Activated T-cell treated with anti-CD3 and anti-CD28 coated beads, Interleukin-2, amount 50 U/mL, for 72 hours (primary cell): ENCODE results near the gene BLTP3A. TPM values are rescaled to one million over a fixed set of nuclear protein-coding genes. Genes with fewer than 3 reads are reported as not detected.
"Not testable (repeated sequence)": the region's sequence is repeated elsewhere in the genome, so short reads cannot be mapped to it uniquely, and the experiment has no call there.

Source experiments
- ATAC-seq, 2 donors: fragments of 150-1000 bp; cut with Tn5 transposase; replicated peaks in 1 of 2; 2 replicates each; pipeline ENCODE4 v1.10.0; 2021; ENCODE audit warnings: moderate library complexity in 2 of 2, mild to moderate bottlenecking in 1 of 2
- DNase-seq, 2 donors: peaks; one replicate each; pipeline ENCODE4 v3.0.0; 2021 to 2022; ENCODE audit warnings: mixed read lengths in 1 of 2
- H3K27ac Mint-ChIP-seq: one replicate; pipeline ENCODE4 v1.8.0; 2022; ENCODE audit warnings: mild to moderate bottlenecking, moderate library complexity, mixed read lengths
- H3K27me3 Mint-ChIP-seq: one replicate; pipeline ENCODE4 v1.8.0; 2022; ENCODE audit warnings: low read depth, mixed read lengths
- H3K36me3 Mint-ChIP-seq, 2 donors: one replicate each; pipeline ENCODE4 v1.8.0; 2022; ENCODE audit warnings: mixed read lengths in 2 of 2, mild to moderate bottlenecking in 1 of 2; ENCODE audit not compliant: insufficient read depth in 2 of 2
- H3K4me1 Mint-ChIP-seq: one replicate; pipeline ENCODE4 v1.8.0; 2022; ENCODE audit warnings: low read depth, mixed read lengths
- H3K4me3 Mint-ChIP-seq, 2 donors: one replicate each; pipeline ENCODE4 v1.8.0; 2022; ENCODE audit warnings: mild to moderate bottlenecking in 2 of 2, mixed read lengths in 2 of 2, moderate library complexity in 2 of 2
- H3K9me3 Mint-ChIP-seq, 2 donors: one replicate each; pipeline ENCODE4 v1.8.0; 2022; ENCODE audit warnings: mixed read lengths in 2 of 2
- total RNA-seq, 2 donors: library from RNA; stranded (reverse); gene quantifications; one replicate each; pipeline ENCODE4 v1.2.3, GENCODE V29; 2022

Gene BLTP3A
- total RNA-seq, 2 donors from 2014 or later: 22.1 to 25.3 TPM

- Mint-ChIP-seq H3K27me3 (no peaks in the 10 kb centered on the region), H3K4me3 (no peak overlapping the region), H3K9me3 (no peaks in the 10 kb centered on the region), H3K36me3 (peaks cover 9 to 31% of the 10 kb centered on the region in 2 donors), H3K27ac (no peak overlapping the region), H3K4me1 (peaks cover 17% of the 10 kb centered on the region)
- DNase-seq (no peak), ATAC-seq (no peak)
Observed at GRCh38 chr6:34771727-34772126, 20.2 kb upstream of the BLTP3A start.

DNA sequence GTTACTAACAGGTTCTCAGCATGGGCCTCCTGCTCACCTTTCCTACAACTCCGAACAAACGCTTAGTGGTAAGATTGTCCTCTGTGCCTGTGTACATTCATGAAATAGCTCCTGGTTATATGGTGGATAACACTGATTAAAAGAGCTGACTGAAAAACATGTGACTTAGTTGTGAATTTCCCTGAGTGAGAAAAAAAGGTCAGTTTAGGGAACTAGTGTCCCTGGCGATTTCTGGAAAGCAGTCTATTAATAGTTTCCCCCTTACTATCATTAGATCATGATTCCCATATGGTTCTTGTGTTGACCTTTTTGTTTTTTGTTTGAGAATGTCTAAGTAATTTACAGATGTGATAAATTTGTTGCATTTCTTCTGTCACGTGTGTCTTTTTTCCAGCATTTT lies 18.9 kb upstream of the BLTP3A start:
- ATAC-seq: no peak
- DNase-seq: no peak
- H3K4me1 Mint-ChIP-seq: peaks cover 17% of the 10 kb centered on the region
- peaks cover 9 to 31% of the 10 kb centered on the region in 2 donors for H3K36me3 Mint-ChIP-seq
- H3K27me3 Mint-ChIP-seq: no peaks in the 10 kb centered on the region
- no peak overlapping the region for H3K27ac Mint-ChIP-seq
- no peaks in the 10 kb centered on the region for H3K9me3 Mint-ChIP-seq
- no peak overlapping the region for H3K4me3 Mint-ChIP-seq

DNA sequence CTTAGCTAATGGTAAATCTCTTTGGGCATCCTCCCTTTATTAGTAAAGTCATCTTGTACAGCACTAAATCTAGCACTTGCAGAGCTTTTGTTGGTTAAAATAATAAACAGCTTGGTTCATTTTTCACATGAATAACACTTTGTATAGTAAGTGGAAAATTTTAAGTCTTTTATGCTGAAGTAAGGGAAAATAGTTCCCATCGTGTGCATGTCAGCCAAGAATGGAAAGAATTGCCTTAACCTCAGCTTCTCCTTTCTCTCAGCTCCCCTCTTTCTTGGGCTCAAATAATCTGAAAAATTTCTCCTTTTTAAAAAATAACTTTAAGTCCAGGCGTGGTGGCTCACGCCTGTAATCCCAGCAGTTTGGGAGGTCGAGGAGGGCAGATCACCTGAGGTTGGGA lies 18.0 kb upstream of the BLTP3A start:
- Mint-ChIP-seq H3K27me3 (no peaks in the 10 kb centered on the region), H3K4me1 (peaks cover 17% of the 10 kb centered on the region), H3K4me3 (no peak overlapping the region), H3K27ac (no peak overlapping the region), H3K36me3 (peaks cover 7 to 25% of the 10 kb centered on the region in 2 donors), H3K9me3 (no peaks in the 10 kb centered on the region)
- DNase-seq (no peak), ATAC-seq (no peak)

- Mint-ChIP-seq H3K9me3 (no peaks in the 10 kb centered on the region), H3K4me1 (peaks cover 12% of the 10 kb centered on the region), H3K27me3 (no peaks in the 10 kb centered on the region), H3K27ac (no peak overlapping the region), H3K36me3 (peaks cover 5 to 23% of the 10 kb centered on the region in 2 donors), H3K4me3 (no peak overlapping the region)
- DNase-seq (no peak), ATAC-seq (no peak)
Observed at GRCh38 chr6:34774967-34775366, 16.9 kb upstream of the BLTP3A start.

DNA sequence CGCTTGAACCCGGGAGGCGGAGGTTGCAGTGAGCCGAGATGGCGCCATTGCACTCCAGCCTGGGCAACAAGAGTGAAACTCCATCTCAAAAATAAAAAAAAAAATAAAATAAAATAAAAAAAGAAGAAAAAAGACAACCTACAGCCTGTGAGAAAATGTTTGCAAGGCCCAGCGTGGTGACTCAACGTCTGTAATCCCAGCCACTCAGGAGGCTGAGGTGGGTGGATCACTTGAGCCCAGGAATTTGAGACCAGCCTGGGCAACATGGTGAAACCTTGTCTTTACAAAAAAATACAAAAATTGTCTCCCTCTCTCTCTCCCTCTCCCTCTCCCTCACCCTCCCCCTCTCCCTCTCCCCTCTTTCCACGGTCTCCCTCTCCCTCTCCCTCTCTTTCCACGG lies 6.5 kb upstream of the BLTP3A start:
- not testable (repeated sequence) for H3K4me3 Mint-ChIP-seq, ATAC-seq, DNase-seq, H3K9me3 Mint-ChIP-seq, H3K4me1 Mint-ChIP-seq, H3K36me3 Mint-ChIP-seq, H3K27ac Mint-ChIP-seq, H3K27me3 Mint-ChIP-seq

DNA sequence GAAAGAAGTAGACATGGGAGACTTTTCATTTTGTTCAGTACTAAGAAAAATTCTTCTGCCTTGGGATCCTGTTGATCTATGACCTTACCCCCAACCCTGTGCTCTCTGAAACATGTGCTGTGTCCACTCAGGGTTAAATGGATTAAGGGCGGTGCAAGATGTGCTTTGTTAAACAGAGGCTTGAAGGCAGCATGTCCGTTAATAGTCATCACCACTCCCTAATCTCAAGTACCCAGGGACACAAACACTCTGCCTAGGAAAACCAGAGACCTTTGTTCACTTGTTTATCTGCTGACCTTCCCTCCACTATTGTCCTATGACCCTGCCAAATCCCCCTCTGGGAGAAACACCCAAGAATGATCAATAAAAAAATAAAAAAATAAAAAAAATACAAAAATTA lies 4.7 kb upstream of the BLTP3A start:
- H3K27me3 Mint-ChIP-seq, H3K36me3 Mint-ChIP-seq, ATAC-seq, H3K9me3 Mint-ChIP-seq, H3K4me3 Mint-ChIP-seq, H3K27ac Mint-ChIP-seq, DNase-seq: not testable (repeated sequence)
- peaks cover 13% of the 10 kb centered on the region for H3K4me1 Mint-ChIP-seq

DNA sequence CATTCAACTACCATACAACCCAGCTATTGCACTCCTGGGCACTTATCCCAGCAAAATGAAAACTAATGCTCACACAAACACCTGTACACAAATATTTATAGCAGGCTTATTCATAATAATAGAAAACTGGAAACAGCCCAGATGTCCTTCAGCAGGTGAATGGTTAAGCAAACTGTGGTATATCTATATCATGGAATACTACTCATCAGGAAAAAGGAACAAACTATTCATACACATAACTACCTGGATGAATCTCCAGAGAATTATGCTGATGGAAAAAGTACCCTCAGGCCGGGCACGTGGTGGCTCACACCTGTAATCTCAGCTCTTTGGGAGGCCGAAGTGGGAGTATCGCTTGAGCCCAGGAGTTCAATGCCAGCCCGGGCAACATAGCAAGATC lies 3.8 kb upstream of the BLTP3A start:
- DNase-seq (no peak), ATAC-seq (no peak)
- Mint-ChIP-seq H3K9me3 (no peaks in the 10 kb centered on the region), H3K27ac (no peak overlapping the region), H3K36me3 (peaks cover 5 to 6% of the 10 kb centered on the region in 2 donors), H3K27me3 (no peaks in the 10 kb centered on the region), H3K4me3 (no peak overlapping the region), H3K4me1 (peaks cover 21% of the 10 kb centered on the region)

DNA sequence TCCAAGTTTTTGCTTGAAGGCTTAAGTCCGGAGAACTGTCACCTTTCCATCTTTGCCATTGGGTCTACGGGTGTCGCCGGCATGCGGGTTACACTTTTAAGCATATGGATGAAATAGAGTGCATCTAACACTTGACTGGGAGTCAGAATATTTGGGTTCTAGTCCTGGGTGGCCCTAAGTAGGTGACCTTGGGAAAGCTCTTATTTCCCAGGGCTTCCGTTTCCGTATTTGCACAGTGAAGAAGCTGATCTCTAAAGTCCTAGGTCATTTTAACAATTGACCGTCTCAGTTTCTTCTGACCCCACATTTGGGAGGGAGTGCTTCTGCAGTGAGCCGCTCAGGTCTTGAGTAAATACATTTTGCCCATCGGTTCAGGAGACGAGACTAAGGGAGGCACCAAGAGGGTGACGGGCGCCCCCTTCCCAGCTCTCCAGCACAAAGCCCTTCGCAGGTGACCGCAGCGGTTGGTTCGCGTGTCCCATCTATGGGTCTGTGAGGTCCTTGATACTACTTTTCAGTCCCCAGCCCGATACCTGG lies 651 bp upstream of the BLTP3A start:
- H3K4me1 Mint-ChIP-seq: peaks cover 33% of the 10 kb centered on the region
- DNase-seq: peak; percentile 49 to 51
- H3K27ac Mint-ChIP-seq: peak overlapping the region; percentile 78
- H3K27me3 Mint-ChIP-seq: no peaks in the 10 kb centered on the region
- H3K9me3 Mint-ChIP-seq: no peaks in the 10 kb centered on the region
- ATAC-seq: peak; percentile 40 to 44
- peak overlapping the region; percentile 94 to 96 for H3K4me3 Mint-ChIP-seq
- peaks cover 5 to 7% of the 10 kb centered on the region in 2 donors for H3K36me3 Mint-ChIP-seq

GRCh38 chr6:34792605-34793500 lies 970 bp downstream of the BLTP3A start:
- no peak for ATAC-seq
- Mint-ChIP-seq H3K27ac (peak overlapping the region; percentile 80), H3K9me3 (no peaks in the 10 kb centered on the region), H3K4me1 (peaks cover 33% of the 10 kb centered on the region), H3K36me3 (peaks cover 5 to 7% of the 10 kb centered on the region in 2 donors), H3K27me3 (no peaks in the 10 kb centered on the region), H3K4me3 (peak overlapping the region; percentile 94 to 96)
- DNase-seq: peak; percentile 10 to 14

GRCh38 chr6:34793877-34794276 lies 2.0 kb downstream of the BLTP3A start:
- H3K27me3 Mint-ChIP-seq: no peaks in the 10 kb centered on the region
- peaks cover 33% of the 10 kb centered on the region for H3K4me1 Mint-ChIP-seq
- H3K27ac Mint-ChIP-seq: peak overlapping the region; percentile 57
- DNase-seq (no peak), ATAC-seq (no peak)
- H3K9me3 Mint-ChIP-seq: no peaks in the 10 kb centered on the region
- peaks cover 5 to 7% of the 10 kb centered on the region in 2 donors for H3K36me3 Mint-ChIP-seq
- peak overlapping the region; percentile 94 to 96 for H3K4me3 Mint-ChIP-seq

DNA sequence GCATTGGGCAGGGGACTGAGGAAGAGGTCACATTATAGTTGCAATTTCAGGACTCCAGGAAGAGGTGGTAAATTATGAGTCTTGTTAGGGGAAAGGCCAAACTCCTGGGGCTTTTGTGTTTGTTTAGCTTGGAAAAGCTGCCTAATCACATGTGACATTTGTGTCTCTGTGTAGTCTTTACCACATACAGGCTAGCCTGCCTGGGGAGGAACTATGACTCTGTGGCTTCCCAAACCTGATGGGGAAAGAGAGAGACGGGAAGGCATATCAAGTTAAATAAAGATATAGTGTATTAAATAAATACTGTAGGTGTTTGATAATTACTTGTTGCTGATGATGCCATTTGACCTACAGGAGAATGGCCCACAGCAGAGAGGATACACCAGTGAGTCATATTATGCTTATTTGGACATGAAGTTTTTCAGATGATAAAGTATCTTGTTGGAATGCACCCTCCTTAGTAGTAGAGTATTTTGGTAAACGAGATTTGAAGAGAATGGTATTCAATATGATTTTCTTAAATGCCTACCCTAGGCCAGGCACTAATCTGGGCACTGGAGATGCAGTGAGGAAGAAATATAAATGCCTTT lies 4.0 kb downstream of the BLTP3A start:
- no peak overlapping the region for H3K27ac Mint-ChIP-seq
- H3K36me3 Mint-ChIP-seq: peaks cover 5 to 7% of the 10 kb centered on the region in 2 donors
- no peak for DNase-seq
- no peaks in the 10 kb centered on the region for H3K27me3 Mint-ChIP-seq
- no peak overlapping the region for H3K4me3 Mint-ChIP-seq
- H3K9me3 Mint-ChIP-seq: no peaks in the 10 kb centered on the region
- ATAC-seq: no peak
- peaks cover 25% of the 10 kb centered on the region for H3K4me1 Mint-ChIP-seq

DNA sequence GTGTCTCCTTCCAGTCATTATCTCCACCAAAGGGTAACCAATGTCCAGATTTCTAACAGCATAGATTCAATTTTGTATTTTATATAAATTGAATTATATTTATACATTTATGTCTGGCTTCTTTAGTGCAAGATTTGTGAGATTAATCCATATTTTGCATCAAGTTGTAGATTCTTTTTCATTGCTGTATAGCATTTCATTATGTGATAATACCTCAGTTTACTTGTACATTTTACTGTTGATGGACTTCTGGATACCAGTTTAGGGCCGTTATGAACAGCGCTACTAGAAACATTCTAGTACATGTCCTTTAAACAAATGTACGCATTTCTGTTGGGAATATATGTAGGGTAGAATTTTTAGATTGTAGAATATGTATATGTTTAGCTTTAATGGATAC lies 6.2 kb downstream of the BLTP3A start:
- H3K9me3 Mint-ChIP-seq: no peaks in the 10 kb centered on the region
- H3K4me1 Mint-ChIP-seq: peaks cover 13% of the 10 kb centered on the region
- ATAC-seq: no peak
- no peak overlapping the region for H3K27ac Mint-ChIP-seq
- H3K4me3 Mint-ChIP-seq: no peak overlapping the region
- H3K27me3 Mint-ChIP-seq: no peaks in the 10 kb centered on the region
- H3K36me3 Mint-ChIP-seq: peaks cover 0 to 1% of the 10 kb centered on the region in 2 donors
- DNase-seq: no peak

GRCh38 chr6:34799547-34799946 lies 7.7 kb downstream of the BLTP3A start:
- H3K4me3 Mint-ChIP-seq: no peak overlapping the region
- peaks cover 4% of the 10 kb centered on the region for H3K4me1 Mint-ChIP-seq
- ATAC-seq: no peak
- no peaks in the 10 kb centered on the region for H3K9me3 Mint-ChIP-seq
- H3K27me3 Mint-ChIP-seq: no peaks in the 10 kb centered on the region
- H3K27ac Mint-ChIP-seq: peak overlapping the region; percentile 24
- DNase-seq: no peak
- H3K36me3 Mint-ChIP-seq: no peaks in the 10 kb centered on the region
